ENCODE results near the gene HOXA9. TPM values are rescaled to one million over a fixed set of nuclear protein-coding genes. Genes with fewer than 3 reads are reported as not detected.

Gene HOXA9
- total and polyA plus RNA-seq, 10 of the 15 experiments (the other 5 are each of a cell fraction or from before 2014, with no cell fraction given), result not detected

DNA sequence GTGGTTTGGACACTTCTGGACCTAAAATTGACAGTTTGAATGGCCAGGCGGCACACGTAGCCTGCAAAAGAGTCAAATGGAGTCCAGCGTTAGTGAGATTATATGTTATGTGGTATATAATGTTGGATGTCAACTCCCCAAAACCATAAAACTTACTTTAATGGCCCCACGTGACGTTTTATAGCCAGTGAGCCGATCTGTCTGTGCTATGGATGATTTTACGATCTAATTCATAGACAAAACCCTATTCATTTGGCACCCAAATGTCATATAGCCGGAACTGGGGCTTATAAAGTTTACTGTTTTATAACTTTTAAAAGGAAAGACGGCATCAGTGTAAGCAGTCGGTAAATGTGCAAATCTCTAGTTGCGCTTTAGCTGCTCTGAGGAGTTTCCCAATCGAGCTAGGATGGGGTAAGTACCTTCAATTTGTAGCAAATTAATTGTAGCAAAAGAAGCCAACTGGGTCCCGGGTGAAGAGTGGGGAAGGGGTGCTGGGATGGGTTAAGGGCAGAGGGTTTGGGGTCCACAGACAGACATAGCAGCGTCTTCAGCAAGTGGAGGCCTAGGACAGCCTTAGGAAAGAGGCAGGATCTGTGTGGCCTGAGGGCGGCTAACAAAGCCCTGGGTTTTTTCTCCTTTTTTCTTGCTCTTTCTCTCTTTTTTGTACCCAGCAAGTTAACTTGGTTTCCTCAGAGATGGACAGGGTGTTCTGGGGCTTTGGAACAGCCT is 25.0 kb downstream of the HOXA9 start:
- H3K36me3 ChIP-seq (ENCODE audit: control insufficient read depth in 2 of 2, insufficient read depth in 2 of 2, low read length in 1 of 2), result no peaks in the 10 kb centered on the region
- ChIA-PET SMC1A (ENCODE audit: uncharacterized antibody, unreplicated experiment) (interaction anchor here (1.7 kb wide), 1 partner anchor 10 kb away, joined by 8 read pairs; no protein-coding TSS in a partner anchor), POLR2A (no interaction called here), CTCF (no interaction called here), RAD21 (ENCODE audit: unreplicated experiment) (no interaction called here)
- in situ Hi-C loops (cut with MboI) (no loop called here), intact Hi-C loops (cut with micrococcal nuclease; ENCODE audit: unreplicated experiment) (no loop called here)
- WGBS (ENCODE audit: insufficient coverage, insufficient replicate concordance, low lambda C conversion rate, missing lambda C conversion rate), result 62% methylated on average over 15 of the region's 15 CpGs
- no peak overlapping the region for H3K4me3 ChIP-seq
- H3K79me2 ChIP-seq (ENCODE audit: control insufficient read depth, insufficient read depth, low read length), result no peaks in the 10 kb centered on the region
- H4K20me1 ChIP-seq (ENCODE audit: control insufficient read depth, insufficient read depth), result no peaks in the 10 kb centered on the region
- no peaks in the 10 kb centered on the region; the same call in 1 of the 2 replicates for H3K4me1 ChIP-seq (ENCODE audit: control insufficient read depth, insufficient read depth, low read length)
- H3K4me2 ChIP-seq (ENCODE audit: control insufficient read depth, insufficient read depth), result no peak overlapping the region
- peaks cover 0 to 7% of the 10 kb centered on the region in 2 experiments; a peak in 2 of 4 replicates for H3K27me3 ChIP-seq (replicated peaks in 1 of 2; ENCODE audit: control insufficient read depth in 2 of 2, insufficient read depth in 2 of 2, low read length in 1 of 2)
- BruUV-seq (replicated peaks), result no TSS peak
- no peak overlapping the region for H2AFZ ChIP-seq (ENCODE audit: control insufficient read depth, low read depth, low read length)
- H3K9ac ChIP-seq (ENCODE audit: control insufficient read depth, insufficient read depth, low read length), result no peak overlapping the region
- no peak for FAIRE-seq
- H3K27ac ChIP-seq (ENCODE audit: control insufficient read depth, insufficient read depth), result no peak overlapping the region
- no peak for DNase-seq (ENCODE audit: low read depth, low spot score)
- no peak for ATAC-seq
- H3K9me3 ChIP-seq (replicated peaks; ENCODE audit: control insufficient read depth, insufficient read depth, low read length), result no peaks in the 10 kb centered on the region; the same call in 2 of the 3 replicates
- TF ChIP-seq CTCF (IDR thresholded peaks at IDR 0.05 in 2 of 3, conservative IDR thresholded peaks at IDR 0.05 in 1 of 3; ENCODE audit: control insufficient read depth in 2 of 3, extremely low read depth in 1 of 3, insufficient read depth in 1 of 3, low read depth in 3 of 3, low read length in 3 of 3) (no peak), POLR2AphosphoS2 (IDR thresholded peaks at IDR 0.05; ENCODE audit: low read depth, low read length) (no peak), HDAC2 (IDR thresholded peaks at IDR 0.05) (no peak), MYB (IDR thresholded peaks at IDR 0.05; ENCODE audit: borderline replicate concordance, low read depth, low read length) (no peak), SREBF2 (IDR thresholded peaks at IDR 0.05; ENCODE audit: low read length) (no peak), SUZ12 (IDR thresholded peaks at IDR 0.05; ENCODE audit: unreplicated experiment) (no peak), PAX5 (IDR thresholded peaks at IDR 0.05; ENCODE audit: borderline replicate concordance, low read depth, low read length) (no peak), CBX3 (IDR thresholded peaks at IDR 0.05; ENCODE audit: borderline replicate concordance, low read depth) (no peak), CHD2 (IDR thresholded peaks at IDR 0.05; ENCODE audit: borderline replicate concordance, low read depth, low read length) (no peak), EZH2 (IDR thresholded peaks at IDR 0.05; ENCODE audit: borderline replicate concordance, control insufficient read depth, low read depth, low read length) (no peak), SIX5 (IDR thresholded peaks at IDR 0.05; ENCODE audit: low read depth, low read length, severe bottlenecking) (no peak), POLR2A (IDR thresholded peaks at IDR 0.05; ENCODE audit: low read depth, low read length) (no peak), SMAD5 (IDR thresholded peaks at IDR 0.05; ENCODE audit: low read depth) (no peak), HDGF (IDR thresholded peaks at IDR 0.05) (no peak), RB1 (IDR thresholded peaks at IDR 0.05; ENCODE audit: borderline replicate concordance) (no peak), EED (IDR thresholded peaks at IDR 0.05; ENCODE audit: low read depth) (no peak), KAT2A (conservative IDR thresholded peaks at IDR 0.05; ENCODE audit: control insufficient read depth, low read depth, low read length) (no peak)
- TF ChIP-seq, protein P1, sequence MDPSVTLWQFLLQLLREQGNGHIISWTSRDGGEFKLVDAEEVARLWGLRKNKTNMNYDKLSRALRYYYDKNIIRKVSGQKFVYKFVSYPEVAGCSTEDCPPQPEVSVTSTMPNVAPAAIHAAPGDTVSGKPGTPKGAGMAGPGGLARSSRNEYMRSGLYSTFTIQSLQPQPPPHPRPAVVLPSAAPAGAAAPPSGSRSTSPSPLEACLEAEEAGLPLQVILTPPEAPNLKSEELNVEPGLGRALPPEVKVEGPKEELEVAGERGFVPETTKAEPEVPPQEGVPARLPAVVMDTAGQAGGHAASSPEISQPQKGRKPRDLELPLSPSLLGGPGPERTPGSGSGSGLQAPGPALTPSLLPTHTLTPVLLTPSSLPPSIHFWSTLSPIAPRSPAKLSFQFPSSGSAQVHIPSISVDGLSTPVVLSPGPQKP (IDR thresholded peaks at IDR 0.05; ENCODE audit: low read depth, low read length), result no peak
- TF ChIP-seq, protein P2, sequence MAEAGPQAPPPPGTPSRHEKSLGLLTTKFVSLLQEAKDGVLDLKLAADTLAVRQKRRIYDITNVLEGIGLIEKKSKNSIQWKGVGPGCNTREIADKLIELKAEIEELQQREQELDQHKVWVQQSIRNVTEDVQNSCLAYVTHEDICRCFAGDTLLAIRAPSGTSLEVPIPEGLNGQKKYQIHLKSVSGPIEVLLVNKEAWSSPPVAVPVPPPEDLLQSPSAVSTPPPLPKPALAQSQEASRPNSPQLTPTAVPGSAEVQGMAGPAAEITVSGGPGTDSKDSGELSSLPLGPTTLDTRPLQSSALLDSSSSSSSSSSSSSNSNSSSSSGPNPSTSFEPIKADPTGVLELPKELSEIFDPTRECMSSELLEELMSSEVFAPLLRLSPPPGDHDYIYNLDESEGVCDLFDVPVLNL (IDR thresholded peaks at IDR 0.05; ENCODE audit: low read depth, low read length), result no peak

Data from GM12878 (cell line).